Left ventricle myocardium superior (tissue), 1 donor: ENCODE data around the gene DPP9. TPM values are rescaled to one million over a fixed set of nuclear protein-coding genes. Genes with fewer than 3 reads are reported as not detected.

ENCODE experiments used
- ATAC-seq: fragments of 200-7000 bp; cut with Tn5 transposase; one replicate; pipeline ENCODE4 v1.9.1; 2020; ENCODE audit warnings: mild to moderate bottlenecking, moderate library complexity
- DNase-seq: peaks from one replicate; pipeline ENCODE4 v3.0.0-alpha.2; 2020
- intact Hi-C: fragments of 100-400 bp; cut with micrococcal nuclease; formaldehyde crosslinking; loops from one replicate; pipeline ENCODE4 v1.11.0; 2022
- total RNA-seq: library from RNA; stranded (reverse); fragmentation: NEBNext Ultra II Directional; extraction: Animal tissue kit (Norgen Biotek cat#: 25700); gene quantifications from one replicate; pipeline ENCODE4 v1.2.1, GENCODE V29; 2021
- donor health status: DM: no; HTN: yes; CAD: no; lungs with severe emphysema.

Gene DPP9
- total RNA-seq, 1 donor from 2014 or later = 53.9 TPM

DNA sequence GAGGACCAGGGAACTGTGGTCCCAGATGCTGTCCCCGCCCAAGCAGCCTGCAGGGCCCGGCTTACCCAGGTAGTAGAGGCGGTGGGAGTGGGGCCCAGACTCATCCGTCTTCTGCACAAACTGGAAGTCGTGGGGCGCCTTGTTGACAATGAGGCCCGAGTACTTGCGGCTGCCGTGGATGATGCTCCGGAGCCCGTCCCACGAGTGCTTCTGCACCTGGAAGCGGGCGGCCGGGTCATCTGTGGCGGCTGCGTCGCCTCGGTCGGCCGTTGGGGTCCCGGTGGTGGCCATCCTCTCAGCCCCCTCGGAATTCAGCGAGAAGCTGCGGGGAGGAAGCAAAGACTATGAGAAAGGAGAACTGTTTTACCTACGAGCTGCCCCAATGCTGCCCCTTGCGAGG lies 9.6 kb downstream of the DPP9 start:
- ATAC-seq (no peak), DNase-seq (no peak)
- intact Hi-C loops = no loop called here

DNA sequence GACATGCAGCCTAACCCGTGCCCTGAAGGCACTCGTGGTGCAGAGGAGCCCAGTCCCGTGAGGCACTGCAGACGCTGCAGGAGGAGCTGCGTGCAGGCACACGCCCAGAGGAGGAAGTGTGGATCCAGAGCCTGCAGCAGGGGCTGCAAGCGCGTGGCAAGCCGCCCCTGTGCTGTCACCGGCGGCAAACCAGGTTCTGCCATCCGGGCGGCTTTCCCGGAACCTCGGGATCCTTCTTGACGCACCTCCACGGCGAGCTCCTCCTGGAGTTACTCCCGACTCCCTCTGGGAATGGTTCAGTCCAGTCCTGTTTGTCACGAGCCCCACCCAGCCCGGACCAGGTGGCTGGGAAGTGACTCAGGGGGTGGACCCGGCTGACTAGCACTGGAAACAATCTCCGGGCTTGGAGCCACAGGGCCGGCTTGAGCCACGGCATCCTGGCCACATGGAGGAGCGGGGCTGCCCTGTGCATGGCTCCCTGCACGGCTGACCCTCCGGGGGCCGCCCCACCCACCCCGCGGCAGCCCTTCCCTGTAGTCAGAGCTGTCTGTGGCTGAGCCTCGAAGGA lies 10.2 kb downstream of the DPP9 start:
- intact Hi-C loops = no loop called here
- DNase-seq = peak; percentile 89
- peak; percentile 84 for ATAC-seq

DNA sequence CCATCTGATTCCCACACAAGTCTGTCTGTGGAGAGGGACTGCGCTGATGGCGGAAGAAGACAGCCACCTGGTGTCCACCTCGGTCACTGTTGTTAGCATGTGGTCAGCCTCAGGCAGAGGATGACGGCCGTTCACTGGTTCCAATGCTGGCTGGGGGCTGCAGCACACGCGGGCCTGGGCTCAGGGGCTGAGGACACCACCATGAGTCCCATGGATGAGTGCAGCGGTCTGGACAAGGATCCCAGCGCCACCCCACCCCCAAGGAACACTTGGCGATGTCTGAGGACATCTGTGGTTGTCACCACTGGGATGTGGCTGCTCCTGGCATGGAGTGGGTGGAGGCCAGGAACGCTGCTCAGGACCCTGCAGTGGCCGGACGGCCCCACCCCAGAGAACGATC lies 10.9 kb downstream of the DPP9 start:
- intact Hi-C loops = no loop called here
- DNase-seq = peak; percentile 32
- ATAC-seq = no peak

DNA sequence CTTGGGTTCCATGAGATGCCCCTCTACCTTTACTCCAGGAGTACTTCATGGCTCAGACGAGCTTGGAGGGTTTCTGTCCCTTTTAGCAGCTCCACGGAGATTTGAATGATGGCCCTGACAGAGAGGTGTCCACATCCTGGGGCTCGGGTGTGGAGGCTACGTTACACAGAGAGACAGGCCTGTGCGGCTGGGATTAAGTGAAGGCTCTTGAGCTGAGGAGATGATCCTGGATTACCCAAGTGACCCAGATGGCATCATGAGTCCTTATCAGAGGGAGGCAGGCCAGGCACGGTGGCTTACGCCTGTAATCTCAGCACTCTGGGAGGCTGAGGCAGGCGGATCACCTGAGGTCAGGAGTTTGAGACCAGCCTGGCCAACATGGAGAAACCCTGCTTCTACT lies 12.4 kb downstream of the DPP9 start:
- intact Hi-C loops = no loop called here
- no peak for ATAC-seq
- no peak for DNase-seq

DNA sequence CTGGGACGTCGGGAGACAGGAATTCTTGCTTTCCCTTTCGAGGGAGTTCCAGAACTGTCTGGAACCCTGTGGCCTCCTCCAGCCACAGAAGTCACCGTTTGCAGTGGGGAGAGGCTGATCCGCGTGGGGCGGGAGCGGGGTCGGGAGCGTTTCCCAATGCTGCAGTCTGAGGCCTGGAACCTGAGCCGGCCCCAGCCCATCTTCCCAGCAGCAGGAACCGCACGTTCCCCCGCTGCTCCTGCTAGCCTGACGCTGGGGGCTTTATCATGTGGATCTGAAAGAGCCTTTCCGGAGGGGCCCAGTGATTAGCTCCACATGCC lies 13.4 kb downstream of the DPP9 start:
- DNase-seq (no peak), ATAC-seq (no peak)
- intact Hi-C loops = no loop called here

DNA sequence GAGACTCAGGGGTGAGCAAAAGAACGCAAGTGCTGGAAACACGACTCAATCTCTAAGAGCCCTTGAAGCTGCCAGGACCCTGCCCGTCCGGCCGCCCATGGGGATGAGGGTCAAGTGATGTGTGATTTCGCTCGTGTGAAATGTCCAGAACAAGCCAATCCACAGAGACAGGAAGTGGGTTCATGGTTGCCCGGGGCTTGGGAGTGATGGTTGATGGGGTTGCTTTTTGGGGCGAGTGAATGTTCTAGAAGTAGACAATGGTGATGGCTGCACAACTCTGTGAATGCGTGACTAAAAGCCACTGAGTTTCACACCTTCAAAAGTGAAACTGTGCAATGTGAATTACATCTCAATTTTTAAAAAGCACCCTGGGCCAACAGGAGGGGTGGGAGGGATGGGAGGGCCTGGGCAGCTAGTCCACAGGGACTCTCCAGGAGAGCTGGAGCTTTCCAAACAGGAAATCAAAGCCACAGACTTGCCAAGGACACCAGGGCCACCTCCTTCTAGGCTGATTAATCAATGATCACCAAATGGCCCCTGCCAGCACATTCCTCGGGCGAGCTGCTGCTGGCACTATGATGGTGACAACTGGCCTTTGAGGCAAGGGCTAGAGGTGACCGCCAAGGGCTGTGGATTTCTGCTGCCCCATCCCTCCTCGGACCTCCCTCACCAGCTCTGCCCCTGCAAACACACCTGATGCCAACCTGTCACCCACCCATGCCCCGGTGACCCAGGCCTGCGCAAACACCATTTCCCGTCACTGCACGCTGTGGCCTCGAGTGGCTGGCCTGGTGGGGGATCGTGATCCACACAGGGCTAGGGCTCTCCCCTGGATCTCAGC lies 14.0 kb downstream of the DPP9 start:
- peak; percentile 58 for DNase-seq
- intact Hi-C loops = no loop called here
- peak; percentile 2 for ATAC-seq

DNA sequence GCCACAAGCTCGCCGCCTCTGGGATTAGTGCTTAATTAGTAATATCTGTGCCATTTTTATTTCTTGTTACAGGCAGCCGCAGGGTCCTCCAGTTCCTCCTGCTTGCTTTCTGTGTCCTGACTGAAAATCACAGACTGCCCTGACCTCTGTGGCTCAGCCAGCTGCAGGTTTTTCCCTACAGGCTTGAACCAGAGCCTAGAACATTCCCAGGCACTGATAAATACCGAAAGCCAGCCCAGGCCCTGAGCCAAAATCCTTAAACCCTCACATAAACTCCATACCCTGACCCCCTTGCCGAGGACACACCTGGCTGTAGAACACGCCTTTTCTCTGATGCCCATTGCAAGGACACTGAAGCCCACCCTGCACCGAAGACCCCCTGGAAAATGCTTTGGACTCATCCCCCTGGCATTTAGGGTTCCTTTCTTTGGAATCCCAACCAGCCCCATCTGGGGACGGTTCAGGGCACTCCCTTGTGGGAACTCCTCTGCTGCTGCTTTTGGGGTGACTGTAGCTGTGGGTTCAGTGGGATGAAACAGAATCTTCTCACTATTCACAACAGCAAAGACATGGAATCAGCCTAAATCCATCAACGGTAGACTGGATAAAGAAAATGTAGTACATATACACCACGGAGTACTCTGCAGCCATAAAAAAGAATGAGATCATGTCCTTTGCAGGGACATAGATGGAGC lies 15.5 kb downstream of the DPP9 start:
- peak; percentile 79 for ATAC-seq
- intact Hi-C loops = no loop called here
- DNase-seq = peak; percentile 79

DNA sequence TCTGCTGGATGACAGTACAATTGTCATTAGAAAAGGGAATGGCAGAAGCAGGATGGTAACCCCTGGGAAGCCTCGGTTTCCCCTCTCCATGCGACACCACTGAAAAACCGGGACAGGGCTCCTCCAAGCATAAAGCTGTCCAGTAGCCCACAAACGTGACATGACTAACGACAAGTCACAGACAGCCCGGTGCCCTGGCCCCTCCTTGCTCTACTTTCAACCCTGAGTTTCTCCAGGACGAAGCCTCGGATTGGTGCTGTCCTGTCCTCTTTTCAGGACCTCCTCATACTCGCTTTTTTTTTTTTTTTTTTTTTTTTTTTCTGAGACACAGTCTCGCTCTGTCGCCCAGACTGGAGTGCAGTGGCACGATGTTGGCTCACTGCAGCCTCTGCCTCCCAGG lies 16.3 kb downstream of the DPP9 start:
- intact Hi-C loops = no loop called here
- peak; percentile 46 for ATAC-seq
- DNase-seq = no peak

DNA sequence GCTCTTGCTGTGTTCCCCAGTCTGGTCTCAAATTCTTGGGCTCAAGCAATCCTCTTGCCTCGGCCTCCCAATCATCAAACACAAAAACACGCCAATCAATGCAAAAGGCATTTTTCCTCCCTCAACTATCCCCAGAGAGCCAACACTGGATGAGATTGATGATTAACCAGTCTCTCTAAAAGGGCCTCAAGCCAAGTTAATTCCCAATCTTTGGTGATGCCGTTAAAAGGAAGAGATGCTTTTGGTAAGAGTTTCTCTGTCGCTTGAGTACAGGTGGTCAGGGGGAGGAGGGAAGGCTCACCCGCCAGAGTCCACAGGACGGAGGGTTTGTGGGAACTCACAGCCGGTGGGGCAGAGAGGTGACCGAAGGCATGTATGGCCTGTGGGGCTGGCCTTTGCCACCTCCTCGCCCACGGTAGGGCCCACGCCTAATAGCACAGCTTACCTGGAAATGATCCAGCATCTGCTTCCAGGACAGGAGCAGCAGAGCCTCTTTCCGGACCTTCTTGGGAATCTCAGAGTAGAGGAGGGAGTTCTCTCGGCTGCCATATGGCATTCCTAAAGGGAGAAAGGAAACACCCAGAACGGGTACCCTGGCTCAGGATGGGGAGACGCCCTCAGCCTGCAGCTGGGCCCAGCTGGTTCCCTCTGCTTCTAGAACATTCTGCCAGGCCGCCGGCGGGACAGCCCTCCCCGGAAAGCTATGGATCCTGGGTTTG lies 18.1 kb downstream of the DPP9 start:
- ATAC-seq (peak; percentile 33), DNase-seq (peak; percentile 73)
- intact Hi-C loops = no loop called here

DNA sequence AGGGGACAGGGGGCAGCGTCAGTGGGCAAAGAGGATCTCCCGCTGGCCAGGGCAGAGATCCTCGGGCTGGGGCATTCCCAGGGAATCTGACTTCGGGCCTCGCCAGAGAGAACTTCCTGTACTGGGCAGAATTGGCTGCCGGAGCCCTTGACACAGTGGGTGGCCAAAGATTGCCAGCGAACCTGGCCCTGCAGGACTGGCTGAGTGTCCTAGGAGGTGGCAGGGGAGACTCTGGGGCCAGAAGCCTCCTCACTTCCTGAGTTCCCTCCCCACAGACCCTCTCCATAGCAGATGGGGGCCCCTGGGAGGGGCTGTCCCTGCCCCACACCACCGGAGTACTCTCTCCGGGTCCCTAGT lies 19.3 kb downstream of the DPP9 start:
- DNase-seq = no peak
- no peak for ATAC-seq
- intact Hi-C loops = no loop called here

DNA sequence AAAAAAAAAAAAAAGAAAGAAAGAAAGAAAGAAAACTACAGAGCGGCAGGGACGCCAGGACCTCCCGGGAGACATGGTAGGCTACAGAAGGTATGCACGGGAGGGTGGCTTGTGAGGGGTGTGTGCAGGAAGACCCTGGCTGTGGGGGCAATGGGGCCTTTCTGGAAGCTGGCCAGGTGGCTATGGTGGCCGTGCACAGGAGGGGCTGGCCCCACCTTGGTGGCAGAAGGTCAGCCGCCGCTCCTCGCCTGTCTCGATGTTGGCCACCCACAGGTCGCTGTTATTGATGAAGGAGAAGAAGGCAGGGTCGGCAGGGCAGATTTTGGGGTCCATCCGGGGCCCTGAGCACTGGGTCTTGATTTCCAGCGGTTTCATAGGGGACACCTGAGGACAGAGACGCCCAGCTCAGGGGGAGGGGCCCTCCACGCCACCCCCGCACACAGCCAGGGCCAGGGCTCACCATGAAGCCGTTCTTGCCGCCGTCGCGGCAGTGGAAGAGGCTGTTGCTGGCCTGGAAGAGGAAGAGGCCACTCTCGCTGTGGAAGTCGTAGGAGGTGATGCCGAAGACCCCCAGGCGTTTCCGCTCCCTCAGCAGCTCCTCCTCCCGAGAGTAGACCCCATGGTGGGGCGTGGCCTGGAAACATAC lies 19.8 kb downstream of the DPP9 start:
- DNase-seq (no peak), ATAC-seq (no peak)
- intact Hi-C loops = no loop called here

DNA sequence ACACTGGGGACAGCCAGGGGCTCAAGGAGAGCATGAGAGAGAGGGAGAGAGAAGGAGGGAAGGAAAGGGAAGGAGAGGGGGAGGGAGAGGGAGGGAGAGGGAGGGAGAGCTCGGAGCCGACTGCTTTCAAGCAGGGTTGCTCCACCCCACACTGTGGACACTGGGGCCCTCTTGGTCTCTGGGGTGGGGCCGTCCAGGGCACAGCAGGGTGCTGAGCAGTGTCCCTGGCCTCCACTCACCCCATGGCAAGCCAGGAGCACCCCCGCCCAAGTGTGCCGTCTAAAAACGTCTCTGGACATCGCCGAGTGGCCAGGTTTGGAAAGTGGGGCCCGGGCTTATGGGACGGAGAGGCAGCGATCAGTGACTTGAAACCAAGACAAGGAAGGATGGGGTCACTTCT lies 20.9 kb downstream of the DPP9 start:
- DNase-seq (no peak), ATAC-seq (no peak)
- intact Hi-C loops = no loop called here

DNA sequence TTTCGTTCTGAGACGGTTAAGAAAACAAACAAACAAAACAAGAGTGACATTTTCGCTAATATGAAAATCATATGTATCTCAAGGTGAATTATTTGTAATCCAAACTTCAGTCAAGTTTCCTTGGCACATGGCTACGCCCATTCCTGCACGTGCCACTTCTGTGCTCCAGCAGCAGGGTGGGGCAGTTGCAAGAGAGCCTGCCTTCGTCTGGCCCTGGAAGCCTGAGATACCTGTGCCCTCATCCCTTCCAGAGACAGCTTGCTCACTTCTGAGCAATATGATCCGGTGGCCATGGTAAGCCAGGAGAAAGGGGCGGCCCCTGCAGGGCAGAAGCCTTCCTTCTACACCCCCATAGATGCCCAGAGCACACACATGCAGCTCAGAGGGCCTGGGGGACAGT lies 22.1 kb downstream of the DPP9 start:
- ATAC-seq = no peak
- intact Hi-C loops = no loop called here
- no peak for DNase-seq

DNA sequence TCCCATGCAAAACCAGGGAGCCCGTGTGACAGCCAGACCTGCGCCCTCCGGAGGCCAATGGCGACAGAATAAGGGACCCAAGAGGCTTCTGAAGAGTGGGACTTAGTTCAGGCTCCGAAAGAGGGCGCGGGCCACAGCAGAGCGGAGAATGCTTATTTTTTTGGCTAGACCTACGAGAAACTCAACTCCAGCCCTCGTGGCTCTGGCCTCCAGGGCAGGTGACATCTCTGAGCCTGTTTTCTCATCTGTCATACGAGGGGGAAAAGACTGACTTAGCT lies 23.0 kb downstream of the DPP9 start:
- ATAC-seq (no peak), DNase-seq (no peak)
- intact Hi-C loops = no loop called here

DNA sequence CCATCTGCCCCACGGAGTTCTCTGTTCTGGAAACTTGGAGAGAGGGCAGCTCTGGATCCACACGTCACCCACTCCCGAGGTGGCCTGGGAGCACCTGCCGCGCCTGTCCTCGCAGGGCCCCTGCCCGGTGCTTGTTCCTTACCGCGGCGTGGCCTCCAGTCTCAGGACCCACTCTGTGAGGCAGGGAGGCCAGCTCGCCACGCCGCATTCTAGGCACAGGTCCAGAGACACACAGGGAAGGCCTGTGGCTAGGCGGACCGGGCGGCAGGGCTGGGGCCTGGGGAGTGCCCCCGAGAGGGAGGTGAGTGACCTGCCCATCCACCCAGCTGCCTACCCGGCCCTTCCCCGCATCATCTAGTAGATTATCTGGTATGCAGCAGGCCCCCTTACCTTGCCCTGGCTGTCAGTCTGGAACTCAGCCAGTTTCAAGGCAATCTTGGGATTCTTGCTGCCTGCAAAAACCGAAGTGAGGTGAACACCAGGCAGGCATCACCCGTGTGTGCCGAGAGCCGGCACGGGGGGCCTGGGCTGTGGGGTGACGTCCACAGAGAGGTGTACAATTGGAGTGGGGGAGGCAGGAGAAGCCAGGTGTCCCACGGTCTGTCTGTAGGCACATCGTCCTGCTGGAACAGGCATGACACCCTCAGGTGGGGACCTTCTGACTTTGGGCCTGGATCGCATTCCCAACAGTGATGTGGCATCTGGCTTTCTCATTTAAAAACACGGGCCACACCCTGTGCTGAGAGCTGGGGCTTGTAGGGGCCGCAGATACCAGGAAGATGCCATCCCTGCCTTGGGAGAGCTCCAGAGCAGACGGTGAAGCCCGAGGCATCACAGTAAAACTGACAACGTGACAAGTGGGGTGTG lies 23.6 kb downstream of the DPP9 start:
- DNase-seq (no peak), ATAC-seq (no peak)
- intact Hi-C loops = no loop called here

DNA sequence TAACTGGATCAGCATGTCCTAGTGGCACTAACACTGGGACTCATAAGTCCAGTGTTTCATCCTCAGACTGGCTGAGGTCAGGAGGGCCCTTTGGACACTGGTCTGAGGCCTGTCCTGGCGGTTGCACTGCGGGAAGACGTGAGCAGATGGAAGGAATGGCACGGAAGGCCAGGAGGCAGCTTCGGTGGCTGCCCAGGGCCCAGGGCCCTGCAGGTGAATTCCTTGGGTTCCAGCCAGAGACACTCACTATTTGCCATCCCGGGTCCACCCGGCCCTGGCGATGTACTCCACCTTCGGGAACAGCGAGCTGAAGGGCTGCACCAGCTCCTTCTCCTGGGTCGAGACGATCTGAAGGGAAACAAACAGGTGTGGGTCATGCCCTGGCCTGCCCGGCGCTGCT lies 26.3 kb downstream of the DPP9 start:
- DNase-seq (no peak), ATAC-seq (no peak)
- intact Hi-C loops = no loop called here

DNA sequence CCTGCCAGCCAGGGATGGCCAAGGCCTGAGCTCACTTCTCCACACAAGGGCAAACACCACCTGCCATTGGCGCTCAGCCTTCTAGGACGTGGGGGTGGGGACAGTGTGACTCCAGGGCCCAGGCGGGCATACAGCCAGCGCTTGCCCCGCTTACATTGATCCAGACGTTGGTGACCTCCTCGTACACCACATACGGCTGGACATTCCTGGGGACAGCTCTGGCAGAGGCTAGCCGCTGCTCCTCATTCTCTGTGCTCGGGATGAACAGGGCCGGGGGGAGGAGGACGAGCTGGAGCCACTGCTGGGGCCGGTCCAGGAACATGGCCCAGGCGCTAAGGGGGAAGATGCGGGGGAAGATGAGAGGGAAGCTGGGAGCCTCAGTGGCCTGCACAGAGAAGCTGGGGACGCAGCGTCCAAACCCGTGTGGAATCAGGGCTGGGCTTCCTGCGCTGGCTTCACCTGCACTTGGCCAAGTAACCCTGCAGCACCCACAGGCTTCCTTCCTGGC lies 28.4 kb downstream of the DPP9 start:
- intact Hi-C loops = no loop called here
- peak; percentile 50 for DNase-seq
- ATAC-seq = peak; percentile 48

DNA sequence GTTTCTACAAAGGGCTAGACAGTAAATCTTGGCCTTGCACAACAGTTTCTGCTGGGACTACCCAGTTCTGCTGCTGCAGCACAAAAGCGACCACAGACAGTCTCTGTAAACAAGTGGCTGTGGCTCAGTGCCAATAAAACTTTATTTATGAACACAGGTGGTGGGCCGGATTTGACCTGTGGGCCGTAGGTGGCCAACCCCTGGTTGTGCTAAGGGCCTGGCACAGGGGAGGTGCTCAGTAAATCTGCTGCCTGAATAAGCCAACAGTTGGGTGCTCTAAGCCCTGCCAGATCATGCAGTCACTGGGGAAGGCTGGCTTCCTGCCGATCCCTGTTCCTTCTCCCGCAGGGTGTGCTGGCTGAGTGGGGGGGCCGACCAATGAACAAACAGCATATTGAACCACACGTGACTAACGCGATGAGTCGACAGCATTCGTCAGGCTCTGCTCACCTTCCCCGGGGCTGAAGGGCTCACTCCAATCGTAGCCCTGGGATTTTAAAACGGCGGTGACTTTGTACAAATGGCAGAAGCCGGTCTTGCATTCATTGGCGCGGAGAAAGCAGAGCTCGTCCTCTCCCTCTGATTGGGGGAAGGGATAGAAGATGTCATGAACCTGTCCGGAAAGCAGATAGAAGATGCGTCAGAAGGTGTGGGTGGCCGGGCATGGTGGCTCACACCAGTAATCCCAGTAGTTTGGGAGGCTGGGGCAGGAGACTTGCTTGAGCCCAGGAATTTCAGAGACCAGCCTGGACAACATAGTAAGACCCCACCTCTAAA lies 29.2 kb downstream of the DPP9 start:
- intact Hi-C loops = no loop called here
- peak; percentile 73 for DNase-seq

More for the DNA sequence above, 29.2 kb downstream of the DPP9 start:
- peak; percentile 39 for ATAC-seq
